ENCODE measurements around the gene EEF1G.
A peak's percentile ranks its signal among the peaks of the same experiment; 100 is the strongest.
"Not testable (repeated sequence)": the region's sequence is repeated elsewhere in the genome, so short reads cannot be mapped to it uniquely, and the experiment has no call there.

The EEF1G gene

GRCh38 chr11:62573592-62574362 is at the start of gene EEF1G:
EEF1G (minus strand) TSS chr11:62573891; CDS start chr11:62573842, 49 bp downstream.
- DNase-seq: peak; percentile 97

DNA sequence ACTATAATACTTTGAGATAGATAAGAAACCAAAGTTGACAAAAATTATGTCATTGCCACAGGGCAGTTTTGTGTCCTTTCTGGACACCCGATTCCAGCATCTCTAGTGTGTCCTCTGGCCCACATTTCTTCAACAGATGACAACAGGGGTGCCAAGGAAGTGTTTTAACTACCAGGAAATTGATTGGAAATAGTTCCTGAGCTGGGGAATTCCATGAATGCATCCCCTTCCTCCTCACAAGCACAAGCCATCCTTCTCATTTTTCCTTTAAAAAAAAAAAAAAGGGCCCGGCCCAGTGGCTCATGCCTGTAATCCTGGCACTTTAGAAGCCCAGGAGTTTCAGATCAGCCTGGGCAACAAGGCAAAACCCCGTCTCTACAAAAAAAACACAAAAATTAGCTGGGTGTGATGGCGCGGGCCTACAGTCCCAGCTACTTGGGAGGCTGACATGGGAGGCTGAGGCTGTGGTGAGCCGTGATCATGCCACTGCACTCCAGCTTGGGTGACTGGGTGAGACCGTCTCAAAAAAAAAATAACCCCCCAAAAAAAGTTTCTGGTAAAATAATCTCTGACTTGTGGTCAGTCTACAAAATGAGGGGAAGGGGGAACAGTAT is 48.9 kb upstream of the EEF1G start:
- no peak for DNase-seq

DNA sequence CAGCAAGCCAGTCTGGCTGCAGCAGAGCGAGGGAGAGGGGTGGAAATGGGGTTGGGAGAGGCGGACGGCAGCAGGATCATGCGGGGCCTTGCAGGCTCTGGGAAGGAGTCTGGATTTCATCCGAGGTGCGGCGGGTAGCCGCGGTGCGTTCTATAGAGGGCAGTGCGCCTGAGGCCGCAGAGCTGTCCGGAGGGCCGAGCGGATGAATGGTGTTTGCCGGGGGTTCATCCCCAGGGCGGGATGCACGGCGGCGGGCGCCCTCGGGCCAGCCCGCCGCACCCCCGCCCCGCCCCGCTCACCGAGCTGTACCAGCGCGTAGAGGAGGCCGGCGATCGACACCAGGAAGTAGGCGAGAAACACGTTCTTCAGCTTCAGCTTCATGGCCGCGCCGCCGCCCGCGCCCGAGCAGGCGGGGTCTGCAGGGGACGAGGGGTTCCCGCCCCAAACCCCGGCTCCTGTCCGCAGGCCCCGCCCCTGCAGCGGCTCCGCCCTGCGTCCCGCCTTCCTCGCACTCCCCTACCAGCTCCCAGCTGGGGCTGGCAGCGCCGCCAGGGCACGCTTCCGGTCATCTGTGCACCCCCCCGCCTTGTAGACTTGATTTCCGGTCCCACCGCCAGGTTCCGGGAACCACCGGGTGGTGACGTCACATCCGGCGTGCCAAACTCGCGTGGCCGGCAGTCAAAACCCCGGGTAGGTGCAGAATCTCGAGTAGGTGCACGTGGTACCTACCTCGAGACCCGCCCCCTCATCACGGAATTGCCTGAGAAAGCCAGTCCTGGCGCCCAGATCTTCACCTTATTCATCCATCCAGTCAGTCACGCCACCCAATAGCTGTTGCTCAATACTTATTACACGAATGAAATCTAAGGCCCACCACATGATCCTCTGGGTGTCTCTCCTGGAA is 48.1 kb upstream of the EEF1G start, which contains the start of gene B3GAT3:
TSS of gene B3GAT3 (minus strand) at position 420 of the 904 bp plus-strand sequence. CDS start at position 381, 39 bp downstream.
- peak; percentile 97 for DNase-seq

DNA sequence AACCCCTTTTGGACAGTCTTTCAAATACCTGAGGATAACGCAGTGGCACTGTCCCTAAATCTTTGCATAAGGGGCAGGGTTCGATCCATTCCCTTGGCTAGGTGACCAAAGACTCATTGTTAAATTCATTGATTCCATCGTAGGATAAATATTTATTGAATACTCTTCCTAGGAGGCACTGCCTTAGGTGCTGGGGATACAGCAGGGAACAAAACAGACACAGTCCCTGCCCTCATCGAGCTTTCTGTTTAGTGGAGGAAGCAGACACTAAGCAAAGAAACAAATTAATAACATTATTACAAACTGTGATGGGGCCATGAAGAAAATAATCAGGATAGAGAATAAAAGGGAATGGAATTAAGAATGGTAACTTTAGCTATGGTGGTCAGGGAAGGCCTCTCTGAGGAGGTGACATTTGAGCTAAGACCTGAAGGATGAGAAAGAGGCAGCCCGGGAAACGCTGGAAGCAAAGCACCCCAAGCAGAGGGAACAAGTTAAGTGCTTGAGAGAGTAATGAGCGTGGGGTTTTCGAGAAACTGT is 47.4 kb upstream of the EEF1G start:
- DNase-seq: no peak

DNA sequence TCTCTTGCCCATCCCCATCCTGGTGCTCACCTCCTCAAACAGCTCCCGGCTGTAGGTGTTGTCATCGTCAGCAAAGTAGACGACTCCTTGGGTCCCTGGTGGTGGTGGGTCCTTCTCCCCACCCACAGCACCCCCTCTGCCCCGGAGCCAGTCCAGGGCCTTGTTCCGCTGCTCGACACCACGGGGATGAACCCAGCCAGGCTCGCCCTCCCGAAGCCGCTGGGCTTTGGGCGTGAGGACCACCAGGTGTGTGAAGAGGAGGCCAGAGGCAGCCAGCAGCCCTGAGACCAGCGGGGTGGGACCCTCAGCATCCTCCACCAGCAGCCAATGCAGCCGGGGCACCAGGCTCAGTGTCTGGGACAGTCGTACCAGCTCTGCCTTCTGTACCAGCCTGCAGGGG is 43.3 kb upstream of the EEF1G start:
- not testable (repeated sequence) for DNase-seq

GRCh38 chr11:62615521-62615920 is 41.8 kb upstream of the EEF1G start:
- DNase-seq: no peak

GRCh38 chr11:62614275-62614674 is 40.6 kb upstream of the EEF1G start:
- DNase-seq: peak; percentile 28 to 36

DNA sequence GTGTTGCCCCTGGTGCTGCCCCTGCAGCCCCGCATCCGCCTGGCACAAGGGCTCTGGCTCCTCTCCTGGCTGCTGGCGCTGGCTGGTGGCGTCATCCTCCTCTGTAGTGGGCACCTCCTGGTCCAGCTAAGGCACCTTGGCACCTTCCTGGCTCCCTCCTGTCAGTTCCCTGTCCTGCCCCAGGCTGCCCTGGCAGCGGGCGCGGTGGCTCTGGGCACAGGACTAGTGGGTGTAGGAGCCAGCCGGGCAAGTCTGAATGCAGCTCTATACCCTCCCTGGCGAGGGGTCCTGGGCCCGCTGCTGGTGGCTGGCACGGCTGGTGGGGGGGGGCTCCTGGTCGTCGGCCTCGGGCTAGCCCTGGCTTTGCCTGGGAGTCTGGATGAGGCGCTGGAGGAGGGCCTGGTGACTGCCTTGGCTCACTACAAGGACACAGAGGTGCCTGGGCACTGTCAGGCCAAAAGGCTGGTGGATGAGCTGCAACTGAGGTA is 39.6 kb upstream of the EEF1G start:
- DNase-seq: no peak

- peak; percentile 85 to 88 for DNase-seq
These were observed 38.9 kb upstream of the EEF1G start, which contains the start of the genes EML3 and ROM1 for GRCh38 chr11:62612366-62613290. EML3 (minus strand) TSS chr11:62612775; CDS start chr11:62612457, 318 bp downstream. ROM1 (plus strand) TSS chr11:62613257; CDS start chr11:62613282, 25 bp downstream.

DNA sequence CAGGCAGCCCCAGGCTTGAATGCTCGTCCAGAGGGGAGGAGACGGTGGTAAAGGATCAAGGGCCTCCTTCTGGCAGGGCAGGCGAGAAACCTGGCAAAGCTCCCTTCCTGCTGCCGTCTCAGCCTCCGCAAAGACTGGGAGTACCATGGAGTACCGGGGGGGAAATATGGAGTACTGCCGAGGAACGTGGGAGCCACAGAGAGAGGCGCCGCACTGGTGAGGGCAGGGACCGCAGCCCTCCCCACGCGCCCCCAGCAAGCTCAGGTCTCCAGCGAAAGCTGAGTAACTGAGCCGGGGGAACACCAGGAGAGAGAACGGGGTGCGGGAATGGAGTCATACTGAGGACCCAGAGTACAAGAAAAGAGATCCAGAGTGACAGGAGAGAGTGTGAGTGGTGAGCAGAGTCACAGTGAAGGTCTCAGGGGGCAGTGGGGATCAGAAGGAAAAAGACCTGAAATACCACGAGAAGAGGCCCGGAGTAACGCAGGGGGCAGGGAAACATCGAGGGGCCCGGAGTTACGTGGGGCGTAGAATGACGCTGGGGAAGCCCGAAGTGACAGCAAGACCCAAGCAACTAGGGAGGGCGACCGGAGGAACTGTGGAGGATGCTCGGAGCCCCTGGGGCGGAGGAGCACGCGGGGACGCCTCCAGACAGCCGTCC is 38.1 kb upstream of the EEF1G start:
- peak; percentile 38 to 42 for DNase-seq

- no peak for DNase-seq
These were observed 37.4 kb upstream of the EEF1G start for GRCh38 chr11:62610814-62611704.

DNA sequence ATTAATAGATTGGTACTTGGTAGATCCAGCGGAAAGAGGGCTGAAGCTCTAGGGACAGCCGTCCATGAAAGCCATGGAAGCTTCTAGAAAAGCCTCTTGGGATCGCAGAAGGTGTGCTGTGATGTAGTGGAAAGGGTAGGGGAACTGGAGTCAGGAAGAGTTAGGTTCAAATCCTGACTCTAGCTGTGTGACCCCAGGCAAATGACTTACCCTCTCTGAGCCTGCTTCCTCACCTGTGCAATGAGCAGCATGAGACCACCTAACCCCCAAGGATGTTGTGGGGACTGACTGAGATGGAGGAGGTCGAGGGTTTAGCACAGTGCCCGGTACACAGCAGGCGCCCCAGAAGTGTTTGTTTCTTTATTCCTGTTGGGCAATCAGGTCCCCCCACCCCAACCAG is 36.7 kb upstream of the EEF1G start:
- DNase-seq: no peak

DNA sequence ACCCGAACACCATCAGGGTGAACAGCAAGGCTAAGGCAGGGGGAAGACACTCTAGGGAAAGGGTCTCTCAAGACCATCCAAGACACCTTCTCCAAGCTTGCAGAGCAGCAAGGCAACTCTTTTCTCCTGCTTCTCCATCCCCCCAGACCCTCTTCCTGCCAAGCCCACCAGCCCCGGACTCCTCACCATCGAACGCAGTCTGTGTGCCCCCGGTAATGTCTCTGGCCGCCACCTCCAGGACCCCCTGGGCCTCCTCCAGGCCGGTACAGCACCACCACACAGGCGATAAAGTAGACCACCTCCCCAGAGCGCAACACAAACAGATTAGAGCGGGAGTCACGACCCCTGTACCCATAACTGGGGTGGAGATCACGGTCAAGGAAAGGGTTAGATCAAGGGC is 35.1 kb upstream of the EEF1G start:
- DNase-seq: no peak

DNA sequence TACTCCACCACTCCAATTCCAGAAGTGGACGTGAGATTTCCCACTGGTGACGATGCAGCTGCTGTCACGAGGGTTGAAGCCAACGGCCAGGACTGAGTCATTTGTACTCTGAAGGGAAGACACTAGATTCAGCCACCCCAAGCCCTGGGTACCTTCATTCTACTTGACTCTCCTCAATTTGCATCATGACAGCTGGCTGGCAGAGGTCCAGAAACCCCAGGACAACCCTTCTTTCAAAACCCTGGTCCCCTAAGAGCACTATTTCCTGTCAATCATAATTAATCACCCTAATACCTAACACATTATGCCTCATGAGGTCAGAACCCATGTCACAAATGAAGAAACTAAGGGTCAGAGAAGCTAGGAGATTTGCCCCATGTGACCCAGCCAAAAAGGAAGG is 34.0 kb upstream of the EEF1G start:
- DNase-seq: no peak

DNA sequence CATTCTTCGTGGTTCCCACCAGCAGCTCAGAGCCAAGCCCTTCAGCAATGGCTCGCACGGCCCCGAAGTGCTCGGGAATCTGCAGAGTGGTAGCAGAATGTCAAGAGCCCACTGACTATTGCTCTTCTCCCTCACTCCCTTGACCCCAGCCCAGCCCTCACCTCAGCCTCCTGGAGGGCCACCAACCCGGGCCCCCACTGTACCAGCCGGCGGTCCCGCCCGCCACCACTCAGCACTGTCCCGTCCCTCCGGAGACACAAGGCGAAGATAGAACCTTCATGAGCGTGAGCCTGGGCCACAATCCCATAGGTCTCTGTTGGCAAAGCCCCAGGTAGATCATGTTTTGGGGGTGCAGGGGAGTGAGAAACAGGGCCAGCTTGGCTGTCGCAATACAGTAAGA is 32.2 kb upstream of the EEF1G start:
- no peak for DNase-seq

- no peak for DNase-seq
These were observed 31.8 kb upstream of the EEF1G start for GRCh38 chr11:62605467-62605866.

GRCh38 chr11:62604460-62605120 is 30.9 kb upstream of the EEF1G start:
- DNase-seq: no peak

DNA sequence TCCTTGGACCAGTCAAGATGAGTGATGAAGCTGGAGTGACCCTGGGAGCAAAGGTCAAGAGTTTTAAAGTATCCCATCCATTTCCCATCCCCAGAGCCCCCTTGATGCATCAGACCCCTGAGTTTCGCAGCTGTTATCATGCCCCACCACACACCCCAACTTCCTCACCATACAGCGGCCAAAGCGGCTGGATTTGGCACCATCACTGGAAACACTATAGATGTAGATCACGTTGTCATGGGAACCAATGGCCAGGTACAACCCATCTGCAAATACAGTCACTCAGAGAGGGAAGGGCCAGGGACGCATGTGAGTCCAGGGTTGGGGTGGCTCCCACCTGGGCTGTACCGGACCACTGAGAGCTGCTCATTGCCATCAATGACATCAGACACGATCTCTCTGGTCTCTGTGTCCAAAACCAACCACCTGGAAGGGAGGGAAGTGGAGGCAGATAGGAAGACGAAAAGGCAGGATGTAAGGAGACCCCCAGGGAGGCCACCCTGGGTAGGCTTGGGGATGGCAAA is 30.1 kb upstream of the EEF1G start:
- DNase-seq: no peak

DNA sequence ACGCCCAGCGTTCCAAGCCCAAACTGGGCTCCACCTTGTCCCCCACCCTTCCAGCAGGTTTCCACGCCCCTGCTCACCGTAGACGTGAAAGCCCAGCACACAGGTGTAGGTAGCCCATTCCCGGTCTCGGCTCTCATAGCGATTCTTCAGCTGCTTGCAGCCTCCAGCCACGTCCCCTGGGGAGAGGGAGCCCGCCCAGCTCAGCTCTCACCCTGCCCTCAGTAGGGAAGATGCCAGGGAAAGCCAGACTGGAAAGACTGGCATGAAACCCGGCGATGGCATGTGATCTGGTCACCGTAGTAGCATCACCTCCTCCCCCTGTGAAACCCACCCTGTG is 29.3 kb upstream of the EEF1G start:
- no peak for DNase-seq

Data from activated CD4-positive, alpha-beta T cell treated with anti-CD3 and anti-CD28 coated beads, Interleukin-2, amount 50 U/mL, for 4 hours (primary cell).